GM23338 (cell line): ENCODE measurements around the gene USP31. TPM values are rescaled to one million over a fixed set of nuclear protein-coding genes. Genes with fewer than 3 reads are reported as not detected.

Source experiments
- ATAC-seq: fragments of 200-7000 bp; cut with Tn5 transposase; 3 replicates; pipeline ENCODE4 v1.9.1; 2020
- DNase-seq: peaks from one replicate; pipeline ENCODE4 v3.0.0-alpha.2; 2015; ENCODE audit warnings: low spot score
- H2AFZ ChIP-seq: fragments of 200-600 bp; sonication (generic); 2 replicates; pipeline ENCODE4 v1.8.0; 2016; ENCODE audit warnings: antibody characterized with exemption, mild to moderate bottlenecking, moderate library complexity
- H3F3A ChIP-seq: fragments of 200-600 bp; sonication (generic); replicated peaks from 2 replicates; pipeline ENCODE4 v1.8.0; 2017; ENCODE audit warnings: antibody characterized with exemption, mixed run types, low read depth
- H3K27ac ChIP-seq: fragments of 200-600 bp; sonication (generic); 2 replicates; pipeline ENCODE4 v1.6.1; 2016; ENCODE audit warnings: low read depth
- H3K27me3 ChIP-seq: fragments of 200-600 bp; sonication (generic); 2 replicates; pipeline ENCODE4 v1.8.0; 2016; ENCODE audit warnings: mild to moderate bottlenecking, mixed run types, moderate library complexity; ENCODE audit not compliant: insufficient read depth
- H3K36me3 ChIP-seq: fragments of 200-600 bp; sonication (generic); 2 replicates; pipeline ENCODE4 v1.8.0; 2016; ENCODE audit warnings: mild to moderate bottlenecking; ENCODE audit not compliant: insufficient read depth
- H3K4me1 ChIP-seq: fragments of 200-600 bp; sonication (generic); 2 replicates; pipeline ENCODE4 v1.8.0; 2016; ENCODE audit warnings: mild to moderate bottlenecking, moderate library complexity; ENCODE audit not compliant: insufficient read depth
- H3K4me2 ChIP-seq: fragments of 200-600 bp; sonication (generic); 2 replicates; pipeline ENCODE4 v1.7.1; 2017; ENCODE audit warnings: mixed run types
- H3K4me3 ChIP-seq: fragments of 200-600 bp; sonication (generic); 2 replicates; pipeline ENCODE4 v1.6.1; 2016; ENCODE audit warnings: mixed run types
- H3K79me2 ChIP-seq: fragments of 200-600 bp; sonication (generic); replicated peaks from 2 replicates; pipeline ENCODE4 v1.8.0; 2017; ENCODE audit warnings: mild to moderate bottlenecking; ENCODE audit not compliant: insufficient read depth
- H3K9me2 ChIP-seq: fragments of 200-600 bp; sonication (generic); 2 replicates; pipeline ENCODE4 v1.8.0; 2017; ENCODE audit not compliant: insufficient read depth
- H4K20me1 ChIP-seq: fragments of 200-600 bp; sonication (generic); replicated peaks from 2 replicates; pipeline ENCODE4 v1.8.0; 2017; ENCODE audit warnings: mild to moderate bottlenecking; ENCODE audit not compliant: insufficient read depth
- H3K27ac Mint-ChIP-seq: 2 replicates; pipeline ENCODE4 v1.8.0; 2020; ENCODE audit warnings: inconsistent platforms, mild to moderate bottlenecking, moderate library complexity, mixed read lengths
- H3K27me3 Mint-ChIP-seq: 3 replicates; pipeline ENCODE4 v1.8.0; 2022; ENCODE audit warnings: low read depth, mild to moderate bottlenecking, moderate library complexity, mixed read lengths, inconsistent platforms; ENCODE audit not compliant: insufficient read depth, poor library complexity
- H3K36me3 Mint-ChIP-seq: 3 replicates; pipeline ENCODE4 v1.8.0; 2021; ENCODE audit warnings: low read depth, mild to moderate bottlenecking, inconsistent platforms, moderate library complexity, mixed read lengths
- H3K4me1 Mint-ChIP-seq: 3 replicates; pipeline ENCODE4 v1.8.0; 2020; ENCODE audit warnings: mild to moderate bottlenecking, inconsistent platforms, mixed read lengths
- H3K4me3 Mint-ChIP-seq: 3 replicates; pipeline ENCODE4 v1.8.0; 2021; ENCODE audit warnings: moderate library complexity, mild to moderate bottlenecking, inconsistent platforms, mixed read lengths
- H3K9me3 Mint-ChIP-seq: 3 replicates; pipeline ENCODE4 v1.8.0; 2020; ENCODE audit warnings: moderate library complexity, mild to moderate bottlenecking, inconsistent platforms, mixed read lengths
- CREB1 ChIP-seq: fragments of 250-450 bp; sonication (Bioruptor Pico); IDR thresholded peaks from 2 replicates; pipeline ENCODE4 v1.5.0; 2020; ENCODE audit warnings: low read depth, mild to moderate bottlenecking, moderate library complexity
- EZH2 ChIP-seq: fragments of 200-600 bp; sonication (generic); IDR thresholded peaks from one replicate; pipeline ENCODE4 v1.8.0; 2017; ENCODE audit warnings: antibody characterized with exemption, mild to moderate bottlenecking, low read depth; ENCODE audit not compliant: unreplicated experiment
- EZH2phosphoT487 ChIP-seq: fragments of 200-600 bp; sonication (generic); IDR thresholded peaks from one replicate; pipeline ENCODE4 v1.8.1; 2018; ENCODE audit warnings: antibody characterized with exemption; ENCODE audit not compliant: unreplicated experiment
- JUNB ChIP-seq: IDR thresholded peaks from one replicate; pipeline ENCODE4 v1.6.1; 2016; ENCODE audit warnings: antibody characterized with exemption; ENCODE audit not compliant: unreplicated experiment
- NANOG ChIP-seq: IDR thresholded peaks from 2 replicates; pipeline ENCODE4 v1.6.1; 2016; ENCODE audit warnings: antibody characterized with exemption, borderline replicate concordance
- POLR2AphosphoS5 ChIP-seq: IDR thresholded peaks from 2 replicates; pipeline ENCODE4 v1.6.1; 2016; ENCODE audit warnings: antibody characterized with exemption, low read depth
- STAT1 ChIP-seq: IDR thresholded peaks from one replicate; pipeline ENCODE4 v1.6.1; 2016; ENCODE audit warnings: antibody characterized with exemption; ENCODE audit not compliant: unreplicated experiment
- ZNF114 ChIP-seq: fragments of 250-450 bp; sonication (Bioruptor Pico); IDR thresholded peaks from 2 replicates; pipeline ENCODE4 v1.5.0; 2020; ENCODE audit warnings: mild to moderate bottlenecking, moderate library complexity
- ZNF331 ChIP-seq: fragments of 250-450 bp; sonication (Bioruptor Pico); IDR thresholded peaks from 2 replicates; pipeline ENCODE4 v1.5.0; 2020; ENCODE audit warnings: low read depth, mild to moderate bottlenecking, moderate library complexity
- polyA plus RNA-seq: library from polyadenylated mRNA; unstranded; fragments of >200 nt; fragmentation: Nextera tagmentation; extraction: Ambion mirVana; gene quantifications from 2 replicates; pipeline ENCODE4 v1.2.1, GENCODE V29; 2016
- total RNA-seq: library from RNA; depleted of rRNA; stranded (reverse); fragments of >200 nt; shearing (Covaris generic); gene quantifications from 2 replicates; pipeline ENCODE4 v1.2.3, GENCODE V29; 2014
- TF ChIP-seq, protein P1 (sequence below): IDR thresholded peaks from 2 replicates; pipeline ENCODE4 v1.6.1; 2016; ENCODE audit warnings: antibody characterized with exemption
- TF ChIP-seq, protein P2 (sequence below): fragments of 250-450 bp; sonication (Bioruptor Pico); IDR thresholded peaks from 2 replicates; pipeline ENCODE4 v1.5.0; 2020; ENCODE audit warnings: mild to moderate bottlenecking, moderate library complexity
- TF ChIP-seq, protein P3 (sequence below): IDR thresholded peaks from one replicate; pipeline ENCODE4 v1.6.1; 2018; ENCODE audit warnings: antibody characterized with exemption; ENCODE audit not compliant: unreplicated experiment
- TF ChIP-seq, protein P4 (sequence below), 2 experiments: fragments of 200-600 bp in 1 of 2; sonication (generic) in 1 of 2; conservative IDR thresholded peaks; 2 replicates each; pipeline versions ENCODE4 v1.5.1 to v1.6.1; 2016 to 2017; ENCODE audit warnings: antibody characterized with exemption in 2 of 2, low read depth in 2 of 2, mild to moderate bottlenecking in 2 of 2, moderate library complexity in 1 of 2

The USP31 gene
- total and polyA plus RNA-seq, 2 experiments from 2014 or later = 4.3 to 17.9 TPM

DNA sequence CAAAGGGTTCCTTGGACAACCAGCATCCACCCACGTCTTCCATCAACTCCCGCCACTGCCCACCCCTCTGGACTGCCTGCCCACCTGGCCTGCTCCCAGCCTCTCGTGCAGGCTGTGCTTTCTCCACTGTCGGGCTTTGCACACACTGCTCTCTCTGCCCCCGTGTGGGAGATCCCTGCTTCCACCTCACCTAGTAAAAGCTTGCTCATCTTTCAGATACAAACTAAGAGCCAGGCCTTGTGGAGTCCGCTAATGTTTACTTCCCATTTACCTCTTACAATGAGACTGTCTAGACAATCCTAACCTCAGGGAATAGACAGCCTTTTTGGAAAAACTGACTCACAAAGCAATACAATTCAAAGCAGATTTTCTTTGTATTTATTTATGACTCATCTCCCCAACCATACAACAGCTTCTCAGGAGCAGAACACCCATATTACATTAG, 67.6 kb downstream of the USP31 start:
- H3K36me3 ChIP-seq = peaks cover 3% of the 10 kb centered on the region; the same call in 1 of the 2 replicates
- no peak overlapping the region for H3K27ac ChIP-seq
- no peak overlapping the region for H2AFZ ChIP-seq
- Mint-ChIP-seq H3K4me3 (no peak overlapping the region), H3K4me1 (peaks cover 25% of the 10 kb centered on the region), H3K27ac (peak overlapping the region; percentile 11; the same call in 1 of the 2 replicates), H3K27me3 (no peaks in the 10 kb centered on the region), H3K36me3 (peaks cover 38% of the 10 kb centered on the region), H3K9me3 (no peaks in the 10 kb centered on the region)
- no peaks in the 10 kb centered on the region for H3K79me2 ChIP-seq
- no peaks in the 10 kb centered on the region for H3K27me3 ChIP-seq
- no peaks in the 10 kb centered on the region; the same call in 1 of the 2 replicates for H4K20me1 ChIP-seq
- no peaks in the 10 kb centered on the region for H3F3A ChIP-seq
- no peak for DNase-seq
- no peak overlapping the region for H3K4me2 ChIP-seq
- TF ChIP-seq EZH2phosphoT487 (no peak), JUNB (no peak), CREB1 (CRISPR knock-in tag) (no peak), ZNF331 (CRISPR knock-in tag) (no peak), ZNF114 (CRISPR knock-in tag) (no peak), STAT1 (no peak), NANOG (no peak), EZH2 (no peak), POLR2AphosphoS5 (no peak)
- TF ChIP-seq, protein P1, sequence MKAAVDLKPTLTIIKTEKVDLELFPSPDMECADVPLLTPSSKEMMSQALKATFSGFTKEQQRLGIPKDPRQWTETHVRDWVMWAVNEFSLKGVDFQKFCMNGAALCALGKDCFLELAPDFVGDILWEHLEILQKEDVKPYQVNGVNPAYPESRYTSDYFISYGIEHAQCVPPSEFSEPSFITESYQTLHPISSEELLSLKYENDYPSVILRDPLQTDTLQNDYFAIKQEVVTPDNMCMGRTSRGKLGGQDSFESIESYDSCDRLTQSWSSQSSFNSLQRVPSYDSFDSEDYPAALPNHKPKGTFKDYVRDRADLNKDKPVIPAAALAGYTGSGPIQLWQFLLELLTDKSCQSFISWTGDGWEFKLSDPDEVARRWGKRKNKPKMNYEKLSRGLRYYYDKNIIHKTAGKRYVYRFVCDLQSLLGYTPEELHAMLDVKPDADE = no peak
- TF ChIP-seq, protein P2, sequence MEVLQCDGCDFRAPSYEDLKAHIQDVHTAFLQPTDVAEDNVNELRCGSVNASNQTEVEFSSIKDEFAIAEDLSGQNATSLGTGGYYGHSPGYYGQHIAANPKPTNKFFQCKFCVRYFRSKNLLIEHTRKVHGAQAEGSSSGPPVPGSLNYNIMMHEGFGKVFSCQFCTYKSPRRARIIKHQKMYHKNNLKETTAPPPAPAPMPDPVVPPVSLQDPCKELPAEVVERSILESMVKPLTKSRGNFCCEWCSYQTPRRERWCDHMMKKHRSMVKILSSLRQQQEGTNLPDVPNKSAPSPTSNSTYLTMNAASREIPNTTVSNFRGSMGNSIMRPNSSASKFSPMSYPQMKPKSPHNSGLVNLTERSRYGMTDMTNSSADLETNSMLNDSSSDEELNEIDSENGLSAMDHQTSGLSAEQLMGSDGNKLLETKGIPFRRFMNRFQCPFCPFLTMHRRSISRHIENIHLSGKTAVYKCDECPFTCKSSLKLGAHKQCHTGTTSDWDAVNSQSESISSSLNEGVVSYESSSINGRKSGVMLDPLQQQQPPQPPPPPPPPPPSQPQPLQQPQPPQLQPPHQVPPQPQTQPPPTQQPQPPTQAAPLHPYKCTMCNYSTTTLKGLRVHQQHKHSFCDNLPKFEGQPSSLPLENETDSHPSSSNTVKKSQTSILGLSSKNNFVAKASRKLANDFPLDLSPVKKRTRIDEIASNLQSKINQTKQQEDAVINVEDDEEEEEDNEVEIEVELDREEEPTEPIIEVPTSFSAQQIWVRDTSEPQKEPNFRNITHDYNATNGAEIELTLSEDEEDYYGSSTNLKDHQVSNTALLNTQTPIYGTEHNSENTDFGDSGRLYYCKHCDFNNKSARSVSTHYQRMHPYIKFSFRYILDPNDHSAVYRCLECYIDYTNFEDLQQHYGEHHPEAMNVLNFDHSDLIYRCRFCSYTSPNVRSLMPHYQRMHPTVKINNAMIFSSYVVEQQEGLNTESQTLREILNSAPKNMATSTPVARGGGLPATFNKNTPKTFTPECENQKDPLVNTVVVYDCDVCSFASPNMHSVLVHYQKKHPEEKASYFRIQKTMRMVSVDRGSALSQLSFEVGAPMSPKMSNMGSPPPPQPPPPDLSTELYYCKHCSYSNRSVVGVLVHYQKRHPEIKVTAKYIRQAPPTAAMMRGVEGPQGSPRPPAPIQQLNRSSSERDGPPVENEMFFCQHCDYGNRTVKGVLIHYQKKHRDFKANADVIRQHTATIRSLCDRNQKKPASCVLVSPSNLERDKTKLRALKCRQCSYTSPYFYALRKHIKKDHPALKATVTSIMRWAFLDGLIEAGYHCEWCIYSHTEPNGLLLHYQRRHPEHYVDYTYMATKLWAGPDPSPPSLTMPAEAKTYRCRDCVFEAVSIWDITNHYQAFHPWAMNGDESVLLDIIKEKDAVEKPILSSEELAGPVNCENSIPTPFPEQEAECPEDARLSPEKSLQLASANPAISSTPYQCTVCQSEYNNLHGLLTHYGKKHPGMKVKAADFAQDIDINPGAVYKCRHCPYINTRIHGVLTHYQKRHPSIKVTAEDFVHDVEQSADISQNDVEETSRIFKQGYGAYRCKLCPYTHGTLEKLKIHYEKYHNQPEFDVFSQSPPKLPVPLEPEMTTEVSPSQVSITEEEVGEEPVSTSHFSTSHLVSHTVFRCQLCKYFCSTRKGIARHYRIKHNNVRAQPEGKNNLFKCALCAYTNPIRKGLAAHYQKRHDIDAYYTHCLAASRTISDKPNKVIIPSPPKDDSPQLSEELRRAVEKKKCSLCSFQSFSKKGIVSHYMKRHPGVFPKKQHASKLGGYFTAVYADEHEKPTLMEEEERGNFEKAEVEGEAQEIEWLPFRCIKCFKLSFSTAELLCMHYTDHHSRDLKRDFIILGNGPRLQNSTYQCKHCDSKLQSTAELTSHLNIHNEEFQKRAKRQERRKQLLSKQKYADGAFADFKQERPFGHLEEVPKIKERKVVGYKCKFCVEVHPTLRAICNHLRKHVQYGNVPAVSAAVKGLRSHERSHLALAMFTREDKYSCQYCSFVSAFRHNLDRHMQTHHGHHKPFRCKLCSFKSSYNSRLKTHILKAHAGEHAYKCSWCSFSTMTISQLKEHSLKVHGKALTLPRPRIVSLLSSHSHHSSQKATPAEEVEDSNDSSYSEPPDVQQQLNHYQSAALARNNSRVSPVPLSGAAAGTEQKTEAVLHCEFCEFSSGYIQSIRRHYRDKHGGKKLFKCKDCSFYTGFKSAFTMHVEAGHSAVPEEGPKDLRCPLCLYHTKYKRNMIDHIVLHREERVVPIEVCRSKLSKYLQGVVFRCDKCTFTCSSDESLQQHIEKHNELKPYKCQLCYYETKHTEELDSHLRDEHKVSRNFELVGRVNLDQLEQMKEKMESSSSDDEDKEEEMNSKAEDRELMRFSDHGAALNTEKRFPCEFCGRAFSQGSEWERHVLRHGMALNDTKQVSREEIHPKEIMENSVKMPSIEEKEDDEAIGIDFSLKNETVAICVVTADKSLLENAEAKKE (CRISPR knock-in tag) = no peak
- TF ChIP-seq, protein P3, sequence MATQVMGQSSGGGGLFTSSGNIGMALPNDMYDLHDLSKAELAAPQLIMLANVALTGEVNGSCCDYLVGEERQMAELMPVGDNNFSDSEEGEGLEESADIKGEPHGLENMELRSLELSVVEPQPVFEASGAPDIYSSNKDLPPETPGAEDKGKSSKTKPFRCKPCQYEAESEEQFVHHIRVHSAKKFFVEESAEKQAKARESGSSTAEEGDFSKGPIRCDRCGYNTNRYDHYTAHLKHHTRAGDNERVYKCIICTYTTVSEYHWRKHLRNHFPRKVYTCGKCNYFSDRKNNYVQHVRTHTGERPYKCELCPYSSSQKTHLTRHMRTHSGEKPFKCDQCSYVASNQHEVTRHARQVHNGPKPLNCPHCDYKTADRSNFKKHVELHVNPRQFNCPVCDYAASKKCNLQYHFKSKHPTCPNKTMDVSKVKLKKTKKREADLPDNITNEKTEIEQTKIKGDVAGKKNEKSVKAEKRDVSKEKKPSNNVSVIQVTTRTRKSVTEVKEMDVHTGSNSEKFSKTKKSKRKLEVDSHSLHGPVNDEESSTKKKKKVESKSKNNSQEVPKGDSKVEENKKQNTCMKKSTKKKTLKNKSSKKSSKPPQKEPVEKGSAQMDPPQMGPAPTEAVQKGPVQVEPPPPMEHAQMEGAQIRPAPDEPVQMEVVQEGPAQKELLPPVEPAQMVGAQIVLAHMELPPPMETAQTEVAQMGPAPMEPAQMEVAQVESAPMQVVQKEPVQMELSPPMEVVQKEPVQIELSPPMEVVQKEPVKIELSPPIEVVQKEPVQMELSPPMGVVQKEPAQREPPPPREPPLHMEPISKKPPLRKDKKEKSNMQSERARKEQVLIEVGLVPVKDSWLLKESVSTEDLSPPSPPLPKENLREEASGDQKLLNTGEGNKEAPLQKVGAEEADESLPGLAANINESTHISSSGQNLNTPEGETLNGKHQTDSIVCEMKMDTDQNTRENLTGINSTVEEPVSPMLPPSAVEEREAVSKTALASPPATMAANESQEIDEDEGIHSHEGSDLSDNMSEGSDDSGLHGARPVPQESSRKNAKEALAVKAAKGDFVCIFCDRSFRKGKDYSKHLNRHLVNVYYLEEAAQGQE = no peak
- TF ChIP-seq, protein P4, sequence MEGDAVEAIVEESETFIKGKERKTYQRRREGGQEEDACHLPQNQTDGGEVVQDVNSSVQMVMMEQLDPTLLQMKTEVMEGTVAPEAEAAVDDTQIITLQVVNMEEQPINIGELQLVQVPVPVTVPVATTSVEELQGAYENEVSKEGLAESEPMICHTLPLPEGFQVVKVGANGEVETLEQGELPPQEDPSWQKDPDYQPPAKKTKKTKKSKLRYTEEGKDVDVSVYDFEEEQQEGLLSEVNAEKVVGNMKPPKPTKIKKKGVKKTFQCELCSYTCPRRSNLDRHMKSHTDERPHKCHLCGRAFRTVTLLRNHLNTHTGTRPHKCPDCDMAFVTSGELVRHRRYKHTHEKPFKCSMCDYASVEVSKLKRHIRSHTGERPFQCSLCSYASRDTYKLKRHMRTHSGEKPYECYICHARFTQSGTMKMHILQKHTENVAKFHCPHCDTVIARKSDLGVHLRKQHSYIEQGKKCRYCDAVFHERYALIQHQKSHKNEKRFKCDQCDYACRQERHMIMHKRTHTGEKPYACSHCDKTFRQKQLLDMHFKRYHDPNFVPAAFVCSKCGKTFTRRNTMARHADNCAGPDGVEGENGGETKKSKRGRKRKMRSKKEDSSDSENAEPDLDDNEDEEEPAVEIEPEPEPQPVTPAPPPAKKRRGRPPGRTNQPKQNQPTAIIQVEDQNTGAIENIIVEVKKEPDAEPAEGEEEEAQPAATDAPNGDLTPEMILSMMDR (conservative IDR thresholded peaks at IDR 0.05; ENCODE audit: low read depth in 2 of 2) = no peak
- H3K9me2 ChIP-seq = no peaks in the 10 kb centered on the region
- no peak for ATAC-seq
- peaks cover 21% of the 10 kb centered on the region for H3K4me1 ChIP-seq
- no peak overlapping the region for H3K4me3 ChIP-seq
